Neural cell (in vitro differentiated cells): Measurements from ENCODE around the gene ITPK1.

ENCODE experiments used
- CTCF ChIP-seq: fragments of 450-650 bp; IDR thresholded peaks from 2 replicates; pipeline ENCODE4 v1.5.1; 2014; ENCODE audit warnings: antibody characterized with exemption, mild to moderate bottlenecking, moderate library complexity; ENCODE audit not compliant: poor library complexity, severe bottlenecking
- EZH2 ChIP-seq: fragments of 200-600, 300-800 bp; shearing (Covaris generic), sonication (generic); IDR thresholded peaks from 2 replicates; pipeline ENCODE4 v1.6.1; 2014; ENCODE audit warnings: antibody characterized with exemption, low read length, borderline replicate concordance, mild to moderate bottlenecking; ENCODE audit not compliant: insufficient read depth, poor library complexity, severe bottlenecking
- MXI1 ChIP-seq: fragments of 450-650 bp; conservative IDR thresholded peaks from 2 replicates; pipeline ENCODE4 v1.6.1; 2014; ENCODE audit warnings: antibody characterized with exemption, mild to moderate bottlenecking; ENCODE audit not compliant: poor library complexity, severe bottlenecking
- POLR2AphosphoS5 ChIP-seq: IDR thresholded peaks from 2 replicates; pipeline ENCODE4 v1.6.1; 2012
- RAD21 ChIP-seq: fragments of 450-650 bp; conservative IDR thresholded peaks from 2 replicates; pipeline ENCODE4 v1.6.1; 2014; ENCODE audit warnings: antibody characterized with exemption, mild to moderate bottlenecking, moderate library complexity

GRCh38 chr14:92898566-92899131 is 217.1 kb downstream of the ITPK1 start:
- TF ChIP-seq POLR2AphosphoS5 (no peak), CTCF (no peak), EZH2 (no peak), RAD21 (no peak), MXI1 (no peak)
